NCI-H2081 treated with DMSO at 0.1 percent for 48 hours (cell line): Measurements from ENCODE around the gene ATP6V1E1.

ENCODE experiments used
- DNase-seq: peaks from one replicate; lab custom pipeline; 2025; lab: John Stamatoyannopoulos, UW

Gene ATP6V1E1

GRCh38 chr22:17542452-17542851 lies 86.1 kb downstream of the ATP6V1E1 start:
- DNase-seq, result no peak
